ENCODE measurements around the gene LAMB4.

Gene LAMB4

GRCh38 chr7:108079648-108080591 lies 50.2 kb downstream of the LAMB4 start:
- Histone ChIP-seq H3K4me3 (ENCODE audit: low read depth, low read length) (peak overlapping the region; percentile 3; the same call in 1 of the 2 replicates), H3K4me1 (ENCODE audit: control insufficient read depth, insufficient read depth, low read length, unreplicated experiment) (peaks cover 37% of the 10 kb centered on the region), H3K27me3 (ENCODE audit: insufficient read depth, low read length) (no peaks in the 10 kb centered on the region), H2AFZ (ENCODE audit: low read length, unreplicated experiment) (peak overlapping the region; percentile 67), H3K36me3 (ENCODE audit: insufficient read depth, low read length) (peaks cover 4% of the 10 kb centered on the region; the same call in 1 of the 2 replicates), H3K79me2 (ENCODE audit: control insufficient read depth, insufficient read depth, low read length, unreplicated experiment) (no peaks in the 10 kb centered on the region), H3K27ac (ENCODE audit: low read depth, low read length) (peak overlapping the region; percentile 49)

GRCh38 chr7:108079276-108079647 lies 50.9 kb downstream of the LAMB4 start:
- H3K4me1 ChIP-seq (ENCODE audit: control insufficient read depth, insufficient read depth, low read length, unreplicated experiment): peaks cover 30% of the 10 kb centered on the region
- H3K27me3 ChIP-seq (ENCODE audit: insufficient read depth, low read length): no peaks in the 10 kb centered on the region
- peak overlapping the region; percentile 49 for H3K27ac ChIP-seq (ENCODE audit: low read depth, low read length)
- peak overlapping the region; percentile 3; the same call in 1 of the 2 replicates for H3K4me3 ChIP-seq (ENCODE audit: low read depth, low read length)
- peaks cover 4% of the 10 kb centered on the region; the same call in 1 of the 2 replicates for H3K36me3 ChIP-seq (ENCODE audit: insufficient read depth, low read length)
- no peaks in the 10 kb centered on the region for H3K79me2 ChIP-seq (ENCODE audit: control insufficient read depth, insufficient read depth, low read length, unreplicated experiment)
- H2AFZ ChIP-seq (ENCODE audit: low read length, unreplicated experiment): peak overlapping the region; percentile 67

GRCh38 chr7:108078691-108079090 lies 51.5 kb downstream of the LAMB4 start:
- no peaks in the 10 kb centered on the region for H3K27me3 ChIP-seq (ENCODE audit: insufficient read depth, low read length)
- no peaks in the 10 kb centered on the region for H3K79me2 ChIP-seq (ENCODE audit: control insufficient read depth, insufficient read depth, low read length, unreplicated experiment)
- peaks cover 24% of the 10 kb centered on the region for H3K4me1 ChIP-seq (ENCODE audit: control insufficient read depth, insufficient read depth, low read length, unreplicated experiment)
- H2AFZ ChIP-seq (ENCODE audit: low read length, unreplicated experiment): peak overlapping the region; percentile 69
- H3K27ac ChIP-seq (ENCODE audit: low read depth, low read length): no peak overlapping the region
- H3K36me3 ChIP-seq (ENCODE audit: insufficient read depth, low read length): peaks cover 4% of the 10 kb centered on the region; the same call in 1 of the 2 replicates
- H3K4me3 ChIP-seq (ENCODE audit: low read depth, low read length): no peak overlapping the region

GRCh38 chr7:108078211-108078673 lies 51.9 kb downstream of the LAMB4 start:
- Histone ChIP-seq H3K27ac (ENCODE audit: low read depth, low read length) (no peak overlapping the region), H2AFZ (ENCODE audit: low read length, unreplicated experiment) (no peak overlapping the region), H3K4me3 (ENCODE audit: low read depth, low read length) (no peak overlapping the region), H3K79me2 (ENCODE audit: control insufficient read depth, insufficient read depth, low read length, unreplicated experiment) (no peaks in the 10 kb centered on the region), H3K4me1 (ENCODE audit: control insufficient read depth, insufficient read depth, low read length, unreplicated experiment) (peaks cover 23% of the 10 kb centered on the region), H3K27me3 (ENCODE audit: insufficient read depth, low read length) (no peaks in the 10 kb centered on the region), H3K36me3 (ENCODE audit: insufficient read depth, low read length) (peaks cover 4% of the 10 kb centered on the region; the same call in 1 of the 2 replicates)

DNA sequence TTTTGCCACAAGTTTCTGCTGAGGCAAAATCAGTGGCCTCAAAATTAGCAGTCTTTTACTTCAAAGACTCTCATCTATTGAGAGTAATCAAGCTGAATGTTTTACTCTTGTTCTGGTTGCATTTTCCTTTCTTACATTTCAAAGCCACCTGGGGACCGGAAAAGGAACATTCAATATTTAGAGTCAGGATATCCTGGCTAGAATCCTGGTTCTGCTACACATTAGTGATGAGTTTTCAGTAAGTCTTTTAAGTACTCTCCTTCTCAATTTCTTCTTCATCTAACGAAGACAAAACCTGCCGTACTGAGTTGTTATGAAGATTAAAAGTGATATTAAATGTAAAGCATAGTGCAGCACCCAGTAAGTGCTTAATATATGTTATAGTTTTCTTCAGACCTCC lies 52.5 kb downstream of the LAMB4 start:
- Histone ChIP-seq H2AFZ (ENCODE audit: low read length, unreplicated experiment) (no peak overlapping the region), H3K36me3 (ENCODE audit: insufficient read depth, low read length) (peaks cover 4% of the 10 kb centered on the region; the same call in 1 of the 2 replicates), H3K27ac (ENCODE audit: low read depth, low read length) (no peak overlapping the region), H3K4me1 (ENCODE audit: control insufficient read depth, insufficient read depth, low read length, unreplicated experiment) (peaks cover 23% of the 10 kb centered on the region), H3K4me3 (ENCODE audit: low read depth, low read length) (no peak overlapping the region), H3K79me2 (ENCODE audit: control insufficient read depth, insufficient read depth, low read length, unreplicated experiment) (no peaks in the 10 kb centered on the region), H3K27me3 (ENCODE audit: insufficient read depth, low read length) (no peaks in the 10 kb centered on the region)

GRCh38 chr7:108076156-108076555 lies 54.0 kb downstream of the LAMB4 start:
- no peak overlapping the region for H2AFZ ChIP-seq (ENCODE audit: low read length, unreplicated experiment)

DNA sequence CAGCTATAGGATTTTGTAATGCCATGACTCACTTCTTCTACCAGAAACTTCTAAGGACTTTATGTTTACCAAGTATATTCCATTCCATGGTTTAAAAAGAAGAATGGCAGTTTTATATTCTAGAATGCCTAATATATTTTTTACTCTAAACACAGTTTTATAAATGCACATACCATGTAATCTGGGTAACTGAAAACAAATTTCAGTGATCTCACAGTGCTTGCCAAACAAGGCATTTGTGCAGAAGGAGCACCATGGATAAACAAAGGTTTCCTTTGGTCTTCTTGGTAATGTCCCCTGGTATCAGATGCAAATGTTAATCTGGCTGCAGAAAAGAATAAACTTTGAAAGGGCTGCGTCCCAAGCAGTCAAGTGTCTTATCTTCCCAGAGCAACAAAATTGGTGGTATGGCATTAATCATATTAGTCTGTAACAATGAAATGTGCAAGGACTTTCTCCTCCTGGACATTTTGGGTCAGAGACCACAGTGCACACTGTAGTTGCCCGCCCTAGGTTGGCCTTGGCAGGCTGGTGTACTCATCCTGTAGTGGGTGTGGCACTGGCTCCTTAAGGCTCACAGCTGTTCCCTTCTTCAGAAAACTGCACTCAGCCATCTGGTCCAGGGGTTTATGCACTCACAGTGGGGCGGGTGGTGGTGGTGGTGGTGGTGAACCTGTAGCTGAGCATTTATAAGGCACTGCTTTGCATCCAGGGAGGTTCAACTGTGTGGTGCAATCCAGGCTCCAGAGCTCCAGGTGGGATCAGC lies 56.7 kb downstream of the LAMB4 start:
- Histone ChIP-seq H2AFZ (ENCODE audit: low read length, unreplicated experiment) (no peak overlapping the region), H3K27ac (ENCODE audit: low read depth, low read length) (no peak overlapping the region), H3K27me3 (ENCODE audit: insufficient read depth, low read length) (no peaks in the 10 kb centered on the region)

More at GRCh38 chr7:108076156-108076555, 54.0 kb downstream of the LAMB4 start:
- H3K79me2 ChIP-seq (ENCODE audit: control insufficient read depth, insufficient read depth, low read length, unreplicated experiment): no peaks in the 10 kb centered on the region
- no peak overlapping the region for H3K27ac ChIP-seq (ENCODE audit: low read depth, low read length)
- no peaks in the 10 kb centered on the region for H3K27me3 ChIP-seq (ENCODE audit: insufficient read depth, low read length)
- H3K36me3 ChIP-seq (ENCODE audit: insufficient read depth, low read length): no peaks in the 10 kb centered on the region
- peaks cover 23% of the 10 kb centered on the region for H3K4me1 ChIP-seq (ENCODE audit: control insufficient read depth, insufficient read depth, low read length, unreplicated experiment)
- no peak overlapping the region for H3K4me3 ChIP-seq (ENCODE audit: low read depth, low read length)

DNA sequence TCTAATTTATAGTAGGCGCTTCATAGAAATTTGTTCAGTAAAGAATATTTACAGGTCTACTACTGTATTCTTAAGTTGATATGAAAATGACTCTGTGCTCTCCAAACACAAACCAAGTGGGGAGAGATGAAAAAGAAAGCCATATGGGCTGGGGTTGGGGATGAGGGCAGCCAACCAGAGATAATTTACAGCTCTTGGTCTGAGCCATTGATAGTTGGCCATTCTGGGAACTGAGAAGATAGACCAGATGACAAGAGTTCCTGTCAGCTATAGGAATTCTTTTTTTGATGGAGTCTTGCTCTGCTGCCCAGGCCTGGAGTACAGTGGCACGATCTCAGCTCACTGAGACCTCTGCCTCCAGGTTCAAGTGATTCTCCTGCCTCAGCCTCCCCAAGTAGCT lies 57.4 kb downstream of the LAMB4 start:
- Histone ChIP-seq H3K4me1 (ENCODE audit: control insufficient read depth, insufficient read depth, low read length, unreplicated experiment) (no peaks in the 10 kb centered on the region), H3K36me3 (ENCODE audit: insufficient read depth, low read length) (no peaks in the 10 kb centered on the region), H3K4me3 (ENCODE audit: low read depth, low read length) (no peak overlapping the region), H3K27me3 (ENCODE audit: insufficient read depth, low read length) (no peaks in the 10 kb centered on the region), H2AFZ (ENCODE audit: low read length, unreplicated experiment) (no peak overlapping the region), H3K27ac (ENCODE audit: low read depth, low read length) (no peak overlapping the region), H3K79me2 (ENCODE audit: control insufficient read depth, insufficient read depth, low read length, unreplicated experiment) (no peaks in the 10 kb centered on the region)

More for the DNA sequence above, 56.7 kb downstream of the LAMB4 start:
- H3K79me2 ChIP-seq (ENCODE audit: control insufficient read depth, insufficient read depth, low read length, unreplicated experiment): no peaks in the 10 kb centered on the region
- H3K4me3 ChIP-seq (ENCODE audit: low read depth, low read length): no peak overlapping the region
- no peaks in the 10 kb centered on the region for H3K36me3 ChIP-seq (ENCODE audit: insufficient read depth, low read length)
- H3K4me1 ChIP-seq (ENCODE audit: control insufficient read depth, insufficient read depth, low read length, unreplicated experiment): peaks cover 3% of the 10 kb centered on the region

- Histone ChIP-seq H2AFZ (ENCODE audit: low read length, unreplicated experiment) (no peak overlapping the region), H3K4me3 (ENCODE audit: low read depth, low read length) (no peak overlapping the region), H3K27ac (ENCODE audit: low read depth, low read length) (no peak overlapping the region), H3K36me3 (ENCODE audit: insufficient read depth, low read length) (no peaks in the 10 kb centered on the region), H3K4me1 (ENCODE audit: control insufficient read depth, insufficient read depth, low read length, unreplicated experiment) (no peaks in the 10 kb centered on the region), H3K79me2 (ENCODE audit: control insufficient read depth, insufficient read depth, low read length, unreplicated experiment) (no peaks in the 10 kb centered on the region), H3K27me3 (ENCODE audit: insufficient read depth, low read length) (no peaks in the 10 kb centered on the region)
Observed at GRCh38 chr7:108072116-108072515, 58.0 kb downstream of the LAMB4 start.

- Histone ChIP-seq H3K4me3 (ENCODE audit: low read depth, low read length) (no peak overlapping the region), H3K27ac (ENCODE audit: low read depth, low read length) (no peak overlapping the region), H2AFZ (ENCODE audit: low read length, unreplicated experiment) (no peak overlapping the region), H3K36me3 (ENCODE audit: insufficient read depth, low read length) (no peaks in the 10 kb centered on the region), H3K4me1 (ENCODE audit: control insufficient read depth, insufficient read depth, low read length, unreplicated experiment) (no peaks in the 10 kb centered on the region), H3K27me3 (ENCODE audit: insufficient read depth, low read length) (no peaks in the 10 kb centered on the region), H3K79me2 (ENCODE audit: control insufficient read depth, insufficient read depth, low read length, unreplicated experiment) (no peaks in the 10 kb centered on the region)
Observed at GRCh38 chr7:108071551-108071950, 58.6 kb downstream of the LAMB4 start.
